Colonic mucosa (tissue), 4 donors: ENCODE results near the gene MTMR2. TPM values are rescaled to one million over a fixed set of nuclear protein-coding genes. Genes with fewer than 3 reads are reported as not detected.

Experiments used
- DNase-seq: peaks from one replicate; pipeline ENCODE4 v3.0.0-alpha.2; 2020
- H3K27ac ChIP-seq: fragments of 200-600 bp; one replicate; pipeline ENCODE4 v1.8.0; 2021
- H3K27me3 ChIP-seq: fragments of 200-600 bp; one replicate; pipeline ENCODE4 v1.8.0; 2021
- H3K36me3 ChIP-seq: fragments of 200-600 bp; one replicate; pipeline ENCODE4 v1.8.0; 2021
- H3K4me1 ChIP-seq: fragments of 200-600 bp; one replicate; pipeline ENCODE4 v1.8.0; 2021; ENCODE audit warnings: mild to moderate bottlenecking
- H3K4me3 ChIP-seq: fragments of 200-600 bp; one replicate; pipeline ENCODE4 v1.8.0; 2021
- H3K9ac ChIP-seq, 2 donors: one replicate each; pipeline ENCODE4 v1.7.0; 2013; ENCODE audit warnings: control low read depth in 2 of 2, low read depth in 2 of 2, low read length in 2 of 2
- H3K9me3 ChIP-seq: fragments of 200-600 bp; one replicate; pipeline ENCODE4 v1.8.0; 2021
- intact Hi-C: fragments of 100-400 bp; cut with DNase I; formaldehyde crosslinking; loops from one replicate; pipeline ENCODE4 v1.14.1; 2022
- total RNA-seq, 2 donors: library from RNA; stranded (reverse); fragmentation: NEBNext Ultra II Directional in 1 of 2; extraction: Animal tissue kit (Norgen Biotek cat#: 25700) in 1 of 2; gene quantifications; one replicate each; pipeline ENCODE4 v1.2.1, GENCODE V29; 2021
- TF ChIP-seq, protein P1 (sequence below): fragments of 200-600 bp; IDR thresholded peaks from one replicate; pipeline ENCODE4 v1.8.0; 2022; ENCODE audit warnings: antibody characterized with exemption, mild to moderate bottlenecking
- donor health status: healthy.
- donor health status: DM: no; HTN: no; CAD: no.
- donor health status: DM: no; HTN: no; CAD: no.

Gene MTMR2
- total RNA-seq, 2 donors from 2014 or later, result 29.3 to 34.3 TPM

DNA sequence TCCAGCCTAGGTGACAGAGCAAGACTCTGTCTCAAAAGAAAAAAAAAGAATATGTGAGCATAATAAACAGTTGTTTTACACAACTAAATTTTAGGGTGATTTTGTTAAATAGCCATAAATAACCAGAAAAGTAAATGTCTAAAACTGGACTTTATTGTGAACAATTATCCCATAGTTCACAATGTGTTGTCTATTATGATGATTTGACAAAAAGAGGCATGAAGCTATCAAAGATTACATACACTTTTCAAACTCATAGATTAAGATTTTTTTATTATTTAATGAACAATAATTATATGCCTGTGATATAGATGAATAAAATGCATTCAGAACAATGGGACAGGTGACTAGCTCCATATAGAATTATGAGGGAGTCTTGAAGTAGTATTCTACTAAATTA lies 27.0 kb upstream of the MTMR2 start:
- intact Hi-C loops, result no loop called here
- Histone ChIP-seq H3K9me3 (no peaks in the 10 kb centered on the region), H3K4me3 (no peak overlapping the region), H3K27me3 (no peaks in the 10 kb centered on the region), H3K36me3 (no peaks in the 10 kb centered on the region), H3K27ac (no peak overlapping the region), H3K9ac (no peak overlapping the region), H3K4me1 (no peaks in the 10 kb centered on the region)
- TF ChIP-seq, protein P1, sequence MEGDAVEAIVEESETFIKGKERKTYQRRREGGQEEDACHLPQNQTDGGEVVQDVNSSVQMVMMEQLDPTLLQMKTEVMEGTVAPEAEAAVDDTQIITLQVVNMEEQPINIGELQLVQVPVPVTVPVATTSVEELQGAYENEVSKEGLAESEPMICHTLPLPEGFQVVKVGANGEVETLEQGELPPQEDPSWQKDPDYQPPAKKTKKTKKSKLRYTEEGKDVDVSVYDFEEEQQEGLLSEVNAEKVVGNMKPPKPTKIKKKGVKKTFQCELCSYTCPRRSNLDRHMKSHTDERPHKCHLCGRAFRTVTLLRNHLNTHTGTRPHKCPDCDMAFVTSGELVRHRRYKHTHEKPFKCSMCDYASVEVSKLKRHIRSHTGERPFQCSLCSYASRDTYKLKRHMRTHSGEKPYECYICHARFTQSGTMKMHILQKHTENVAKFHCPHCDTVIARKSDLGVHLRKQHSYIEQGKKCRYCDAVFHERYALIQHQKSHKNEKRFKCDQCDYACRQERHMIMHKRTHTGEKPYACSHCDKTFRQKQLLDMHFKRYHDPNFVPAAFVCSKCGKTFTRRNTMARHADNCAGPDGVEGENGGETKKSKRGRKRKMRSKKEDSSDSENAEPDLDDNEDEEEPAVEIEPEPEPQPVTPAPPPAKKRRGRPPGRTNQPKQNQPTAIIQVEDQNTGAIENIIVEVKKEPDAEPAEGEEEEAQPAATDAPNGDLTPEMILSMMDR, result no peak
- no peak for DNase-seq

GRCh38 chr11:95948637-95949036 lies 24.7 kb upstream of the MTMR2 start:
- H3K4me3 ChIP-seq, result no peak overlapping the region
- intact Hi-C loops, result no loop called here
- TF ChIP-seq, protein P1, result no peak
- no peaks in the 10 kb centered on the region for H3K27me3 ChIP-seq
- no peak overlapping the region for H3K27ac ChIP-seq
- no peak overlapping the region for H3K9ac ChIP-seq
- H3K4me1 ChIP-seq, result no peaks in the 10 kb centered on the region
- no peaks in the 10 kb centered on the region for H3K9me3 ChIP-seq
- DNase-seq, result no peak
- H3K36me3 ChIP-seq, result no peaks in the 10 kb centered on the region

- H3K27ac ChIP-seq, result no peak overlapping the region
- intact Hi-C loops, result no loop called here
- H3K4me1 ChIP-seq, result no peaks in the 10 kb centered on the region
- no peaks in the 10 kb centered on the region for H3K36me3 ChIP-seq
- no peak overlapping the region for H3K4me3 ChIP-seq
- H3K9me3 ChIP-seq, result no peaks in the 10 kb centered on the region
- no peak for DNase-seq
- H3K27me3 ChIP-seq, result no peaks in the 10 kb centered on the region
- TF ChIP-seq, protein P1, result no peak
- no peak overlapping the region for H3K9ac ChIP-seq
These were observed 20.7 kb upstream of the MTMR2 start for GRCh38 chr11:95944623-95945022.

- no peaks in the 10 kb centered on the region for H3K27me3 ChIP-seq
- no peak overlapping the region for H3K27ac ChIP-seq
- no peak for DNase-seq
- TF ChIP-seq, protein P1, result no peak
- no peaks in the 10 kb centered on the region for H3K4me1 ChIP-seq
- intact Hi-C loops, result no loop called here
- H3K9ac ChIP-seq, result no peak overlapping the region
- H3K4me3 ChIP-seq, result no peak overlapping the region
- H3K36me3 ChIP-seq, result no peaks in the 10 kb centered on the region
- H3K9me3 ChIP-seq, result no peaks in the 10 kb centered on the region
These were observed 19.6 kb upstream of the MTMR2 start for GRCh38 chr11:95943546-95943945.

DNA sequence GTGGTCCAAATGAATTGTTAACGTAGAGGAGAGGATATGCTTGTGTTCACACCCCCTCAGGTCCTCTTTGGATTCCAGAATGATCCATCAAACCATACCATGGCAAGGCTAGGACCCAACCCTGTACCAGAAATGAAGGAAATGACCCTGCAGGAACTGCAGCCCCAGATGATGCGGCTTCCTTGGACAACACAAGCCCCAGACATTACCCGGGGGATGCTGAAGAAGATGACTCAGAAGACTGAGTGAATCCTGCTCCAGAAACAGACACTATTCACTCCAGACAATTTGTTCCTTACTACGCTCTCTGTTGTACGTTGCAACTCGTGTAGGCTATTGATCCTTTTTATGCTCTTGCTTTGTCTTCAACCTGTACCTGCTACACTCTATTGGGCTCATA lies 15.2 kb upstream of the MTMR2 start:
- no peak for DNase-seq
- intact Hi-C loops, result no loop called here
- Histone ChIP-seq H3K36me3 (no peaks in the 10 kb centered on the region), H3K9ac (no peak overlapping the region), H3K9me3 (no peaks in the 10 kb centered on the region), H3K27me3 (no peaks in the 10 kb centered on the region), H3K27ac (no peak overlapping the region), H3K4me3 (no peak overlapping the region), H3K4me1 (no peaks in the 10 kb centered on the region)
- TF ChIP-seq, protein P1, result no peak

- TF ChIP-seq, protein P1, result no peak
- DNase-seq, result no peak
- Histone ChIP-seq H3K4me1 (no peaks in the 10 kb centered on the region), H3K9ac (no peak overlapping the region), H3K4me3 (no peak overlapping the region), H3K9me3 (no peaks in the 10 kb centered on the region), H3K27me3 (no peaks in the 10 kb centered on the region), H3K36me3 (no peaks in the 10 kb centered on the region), H3K27ac (no peak overlapping the region)
- intact Hi-C loops, result no loop called here
These were observed 13.5 kb upstream of the MTMR2 start for GRCh38 chr11:95937358-95937757.
